MM.1S (cell line): ENCODE data around the gene POLR2M.

Source experiments
- CTCF ChIP-seq: fragments of 300-600 bp; sonication (generic); IDR thresholded peaks from 2 replicates; pipeline ENCODE4 v1.5.1; 2016; ENCODE audit warnings: antibody characterized with exemption, low read length, mixed read lengths
- EZH2 ChIP-seq: fragments of 300-600 bp; sonication (generic); optimal IDR thresholded peaks from 2 replicates; pipeline ENCODE3; 2017; ENCODE audit warnings: low read depth, mild to moderate bottlenecking, antibody characterized with exemption, low read length, mixed read lengths
- EZH2phosphoT487 ChIP-seq: fragments of 300-600 bp; sonication (generic); IDR thresholded peaks from 2 replicates; pipeline ENCODE4 v1.6.1; 2018; ENCODE audit warnings: antibody characterized with exemption, low read length

- TF ChIP-seq EZH2phosphoT487 (no peak), CTCF (no peak), EZH2 (no peak)
Observed at GRCh38 chr15:57667171-57667849, 39.2 kb upstream of the POLR2M start.
